GM19238 (cell line): ENCODE results near the gene PRKCB.

ENCODE experiments used
- DNase-seq: peaks from one replicate; pipeline ENCODE4 v3.0.0; 2011; ENCODE audit warnings: low spot score; ENCODE audit not compliant: insufficient read length

PRKCB gene

DNA sequence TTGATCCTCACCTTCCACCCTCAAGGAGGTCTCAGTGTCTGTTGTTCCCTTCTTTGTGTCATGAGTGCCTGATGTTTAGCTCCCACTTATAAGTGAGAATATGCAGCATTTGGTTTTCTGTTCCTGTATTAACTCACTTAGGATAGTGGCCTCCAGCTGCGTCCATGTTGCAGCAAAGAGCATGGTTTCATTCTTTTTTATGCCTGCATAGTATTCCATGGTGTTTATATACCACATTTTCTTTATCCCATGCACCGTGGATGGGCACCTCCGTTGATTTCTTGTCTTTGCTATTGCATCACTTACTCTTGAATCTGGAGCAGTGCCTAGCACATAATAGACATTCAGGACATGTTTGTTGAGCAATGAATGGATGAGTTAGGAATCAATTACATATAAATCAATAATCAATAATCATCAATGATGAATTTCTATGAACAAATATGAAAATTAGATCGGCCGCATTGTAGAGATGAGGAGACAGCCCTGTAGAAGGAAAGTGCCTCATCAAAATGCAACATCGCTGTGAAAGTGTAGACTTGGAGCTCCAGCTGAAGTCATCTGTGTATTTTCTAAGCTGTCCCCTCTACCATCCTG, 129.5 kb downstream of the PRKCB start:
- DNase-seq: no peak

GRCh38 chr16:23966597-23967394, 131.0 kb downstream of the PRKCB start:
- no peak for DNase-seq

GRCh38 chr16:23967775-23968174, 132.0 kb downstream of the PRKCB start:
- no peak for DNase-seq

- DNase-seq: no peak
Observed at GRCh38 chr16:23968176-23968575, 132.4 kb downstream of the PRKCB start.

DNA sequence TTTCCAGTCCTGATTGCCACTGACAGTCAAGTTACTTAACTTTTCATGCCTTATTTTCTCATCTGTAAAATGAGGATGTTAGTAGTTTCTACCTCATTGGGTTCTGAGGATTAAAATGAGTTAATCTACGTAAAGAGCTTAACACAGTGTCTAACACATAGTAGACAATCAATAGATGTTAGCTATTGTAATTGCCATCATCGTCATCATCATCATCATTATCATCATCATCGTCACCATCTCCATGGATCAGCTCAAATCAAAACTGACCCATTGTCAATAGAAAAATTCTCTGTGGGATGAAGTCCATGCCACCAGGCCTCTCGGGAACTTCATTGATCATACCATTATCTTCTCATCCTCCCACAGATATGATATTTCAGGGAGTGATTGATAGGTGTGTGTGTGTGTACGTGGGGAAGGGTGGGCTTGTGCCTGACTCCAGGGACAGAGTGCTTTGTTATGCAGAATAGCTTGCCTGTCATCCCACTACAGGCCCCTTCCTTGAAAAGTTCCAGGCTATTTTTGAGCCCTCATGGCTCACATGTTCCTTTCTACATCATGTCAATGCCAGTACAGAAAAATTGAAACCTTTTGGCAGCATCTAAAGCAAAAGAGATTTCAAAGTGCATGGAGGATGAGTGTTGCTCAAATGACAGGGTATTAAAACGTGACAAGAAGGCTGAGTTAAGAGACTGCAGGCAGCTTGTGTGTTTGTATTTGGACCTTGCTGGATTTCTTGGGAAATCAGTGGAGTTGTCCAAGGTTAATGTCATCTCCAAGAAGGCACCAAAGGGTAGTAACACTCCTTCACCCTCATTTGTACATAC, 133.9 kb downstream of the PRKCB start:
- no peak for DNase-seq

- no peak for DNase-seq
Observed at GRCh38 chr16:23974223-23974622, 138.4 kb downstream of the PRKCB start.

- DNase-seq: no peak
Observed at GRCh38 chr16:23975293-23975692, 139.5 kb downstream of the PRKCB start.

- no peak for DNase-seq
Observed at GRCh38 chr16:23976091-23976490, 140.3 kb downstream of the PRKCB start.

- DNase-seq: no peak
Observed at GRCh38 chr16:23976524-23976923, 140.7 kb downstream of the PRKCB start.

DNA sequence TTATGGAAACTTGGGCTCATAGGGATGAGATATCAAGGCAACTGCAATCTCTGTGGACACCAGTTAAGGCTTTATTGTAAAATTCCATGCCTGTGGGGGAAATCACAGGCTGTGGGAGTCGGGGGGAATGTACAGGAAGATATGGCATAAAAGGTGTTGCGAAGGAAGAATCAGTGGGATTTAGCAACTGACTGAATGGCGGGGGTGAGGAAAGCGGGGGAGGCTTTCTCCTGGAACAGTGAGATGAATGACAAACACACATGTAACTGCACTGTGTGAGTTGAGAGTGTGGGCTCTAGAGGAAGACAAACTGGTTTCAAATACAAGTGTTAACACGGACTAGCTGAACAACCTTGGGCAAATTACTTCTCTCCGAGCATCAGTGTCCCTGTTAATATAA, 143.7 kb downstream of the PRKCB start:
- no peak for DNase-seq

DNA sequence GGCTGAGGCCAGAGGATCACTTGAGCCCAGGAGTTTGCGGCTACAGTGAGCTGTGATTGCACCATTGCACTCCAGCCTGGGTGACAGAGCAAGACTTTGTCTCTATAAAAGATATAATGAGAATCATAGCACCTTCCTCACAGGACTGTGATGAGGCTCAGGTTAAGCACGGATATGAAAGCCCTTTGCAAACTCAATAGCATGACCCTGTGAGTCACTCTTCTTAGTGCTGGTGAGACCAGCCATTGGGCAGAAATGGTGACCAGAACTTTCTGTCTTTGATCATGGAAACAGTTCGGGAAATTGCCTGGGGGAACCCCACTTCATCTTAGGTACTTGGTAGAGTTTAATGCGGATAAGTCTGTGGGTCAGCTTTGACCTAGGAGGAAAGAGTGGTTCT, 144.2 kb downstream of the PRKCB start:
- DNase-seq: no peak

GRCh38 chr16:23981429-23982399, 145.9 kb downstream of the PRKCB start:
- no peak for DNase-seq

DNA sequence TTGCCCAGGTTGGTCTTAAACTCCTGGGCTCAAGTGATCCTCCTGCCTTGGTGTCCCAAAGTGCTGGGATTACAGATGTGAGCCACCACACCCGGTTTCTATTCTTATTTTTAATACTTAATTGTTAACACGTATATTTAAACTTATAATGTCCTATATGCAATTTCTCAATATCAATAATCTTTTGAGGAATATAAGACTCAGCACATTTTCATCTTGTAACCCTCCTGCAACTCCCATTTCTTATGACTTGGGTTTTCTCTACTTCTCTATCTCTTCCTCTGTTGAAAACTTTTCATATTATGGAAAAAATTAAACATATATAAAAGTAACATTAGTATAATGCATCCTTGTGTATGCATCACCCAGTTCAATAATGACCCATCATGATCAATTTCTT, 150.7 kb downstream of the PRKCB start:
- DNase-seq: no peak

DNA sequence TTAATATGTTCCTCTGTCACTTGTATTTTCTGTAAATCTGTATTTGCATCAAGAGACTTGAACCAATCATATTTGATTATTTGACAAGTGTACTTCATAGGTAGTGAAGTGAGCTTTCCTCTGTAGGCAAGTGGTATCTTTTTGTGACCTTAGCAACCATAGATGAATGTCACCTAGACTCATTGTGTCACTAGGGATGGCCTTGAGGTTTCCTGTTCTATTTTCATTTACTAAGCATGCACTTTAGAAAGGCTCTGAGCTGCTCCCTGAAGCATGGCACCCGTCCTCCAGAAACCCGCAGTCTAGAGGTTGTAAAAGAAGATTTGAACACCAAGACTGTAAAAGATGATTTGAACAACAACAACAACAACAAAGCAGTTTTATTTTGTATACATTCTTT, 151.7 kb downstream of the PRKCB start:
- DNase-seq: peak; percentile 37

DNA sequence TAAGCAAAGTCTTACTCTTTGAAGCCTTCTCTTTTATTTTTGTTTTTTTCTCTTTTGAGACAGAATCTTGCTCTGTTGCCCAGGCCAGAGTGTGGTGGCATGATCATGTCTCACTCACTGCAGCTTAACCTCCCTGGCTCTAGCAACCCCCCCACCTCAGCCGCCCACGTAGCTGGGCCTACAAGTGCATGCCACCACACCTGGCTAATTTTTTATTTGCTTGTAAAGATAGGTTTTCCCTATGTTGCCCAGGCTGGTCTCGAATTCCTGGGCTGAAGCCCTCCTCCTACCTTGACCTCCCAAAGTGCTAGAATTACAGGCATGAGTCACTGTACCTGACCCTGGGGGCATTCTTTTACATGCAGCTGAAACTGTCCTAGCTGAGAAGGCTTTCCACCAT, 154.7 kb downstream of the PRKCB start:
- DNase-seq: no peak

DNA sequence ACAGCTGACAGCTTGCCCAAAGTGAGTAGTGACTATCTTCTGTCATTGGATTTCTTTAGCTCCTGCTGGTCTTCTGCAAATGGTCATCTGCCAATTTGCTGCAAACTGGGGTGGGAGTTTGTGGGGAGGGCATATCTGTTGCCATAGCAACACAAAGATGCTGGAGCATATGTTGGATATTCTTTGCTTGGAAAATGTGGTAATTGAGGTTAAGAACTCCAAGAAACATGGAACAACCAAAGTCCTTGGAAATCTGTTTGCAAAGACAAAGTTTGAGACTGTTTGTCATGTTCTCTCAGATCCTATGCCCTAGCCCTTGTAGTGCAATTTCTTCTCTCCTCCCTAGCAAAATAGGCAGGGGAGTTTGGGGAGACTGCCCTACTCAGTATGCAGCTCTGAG, 155.3 kb downstream of the PRKCB start:
- DNase-seq: no peak

GRCh38 chr16:23994615-23995014, 158.8 kb downstream of the PRKCB start:
- DNase-seq: no peak

- DNase-seq: no peak
Observed at GRCh38 chr16:23996258-23996955, 160.6 kb downstream of the PRKCB start.

- DNase-seq: no peak
Observed at GRCh38 chr16:23998771-23999170, 163.0 kb downstream of the PRKCB start.

DNA sequence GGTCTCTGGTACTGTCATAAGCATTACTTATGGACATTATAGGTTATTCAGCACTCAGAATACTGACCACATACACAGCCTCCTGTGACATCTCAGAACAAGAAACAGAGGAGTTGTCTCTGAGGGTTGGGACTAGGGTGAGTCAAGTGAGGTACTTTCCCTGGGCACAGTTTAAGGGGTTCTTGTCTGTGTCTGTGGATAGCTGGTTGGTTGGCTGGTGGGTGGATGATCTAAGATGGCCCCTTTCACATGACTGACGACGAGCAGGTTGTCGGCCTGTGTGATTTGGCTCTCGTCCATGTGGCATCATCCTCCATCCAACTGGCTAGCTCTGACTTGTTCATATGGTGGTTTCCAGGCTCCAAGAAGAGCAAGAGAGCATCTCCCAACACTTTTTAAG, 163.9 kb downstream of the PRKCB start:
- DNase-seq: no peak

DNA sequence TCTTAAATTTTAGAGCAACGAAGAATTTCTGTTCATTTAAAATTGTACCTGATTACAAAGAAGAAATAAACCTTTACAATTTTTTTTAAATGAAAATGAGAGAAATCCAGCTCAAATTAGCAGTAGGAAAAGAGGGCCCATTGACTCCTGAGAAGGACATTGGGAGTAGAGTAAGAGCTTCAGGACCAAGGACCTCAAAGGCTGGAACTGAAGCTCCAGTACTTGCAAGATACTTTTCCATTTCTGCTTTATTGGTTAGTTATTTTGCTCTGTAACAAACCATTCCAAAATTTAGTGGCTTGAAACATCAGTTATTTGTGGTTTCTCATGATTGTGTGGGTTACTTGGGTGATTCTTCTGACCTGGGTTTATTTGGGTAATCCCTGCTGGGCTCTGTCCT, 165.9 kb downstream of the PRKCB start:
- no peak for DNase-seq
